ENCODE data around the gene MIOX.

- TF ChIP-seq POLR2A (IDR thresholded peaks at IDR 0.05) (no peak), CTCF (IDR thresholded peaks at IDR 0.05 in 4 of 5, conservative IDR thresholded peaks at IDR 0.05 in 1 of 5) (no peak)
Observed at GRCh38 chr22:50527921-50528681, 41.4 kb downstream of the MIOX start.
